D721Med (cell line): ENCODE results near the gene PTPRG.
A peak's percentile ranks its signal among the peaks of the same experiment; 100 is the strongest.

Source experiments
- DNase-seq: peaks from one replicate; pipeline ENCODE4 v3.0.0; 2011; ENCODE audit warnings: low spot score; ENCODE audit not compliant: insufficient read length
- FAIRE-seq: peaks from 2 replicates; lab custom pipeline; 2011; peaks lifted over from hg19 to GRCh38; lab: Jason Lieb, UNC
- TF ChIP-seq, protein P1 (sequence below): IDR thresholded peaks from 2 replicates; pipeline ENCODE4 v1.5.1; 2012; ENCODE audit warnings: mild to moderate bottlenecking, control low read depth; ENCODE audit not compliant: insufficient read depth; ENCODE audit errors: missing control alignments

Gene PTPRG

DNA sequence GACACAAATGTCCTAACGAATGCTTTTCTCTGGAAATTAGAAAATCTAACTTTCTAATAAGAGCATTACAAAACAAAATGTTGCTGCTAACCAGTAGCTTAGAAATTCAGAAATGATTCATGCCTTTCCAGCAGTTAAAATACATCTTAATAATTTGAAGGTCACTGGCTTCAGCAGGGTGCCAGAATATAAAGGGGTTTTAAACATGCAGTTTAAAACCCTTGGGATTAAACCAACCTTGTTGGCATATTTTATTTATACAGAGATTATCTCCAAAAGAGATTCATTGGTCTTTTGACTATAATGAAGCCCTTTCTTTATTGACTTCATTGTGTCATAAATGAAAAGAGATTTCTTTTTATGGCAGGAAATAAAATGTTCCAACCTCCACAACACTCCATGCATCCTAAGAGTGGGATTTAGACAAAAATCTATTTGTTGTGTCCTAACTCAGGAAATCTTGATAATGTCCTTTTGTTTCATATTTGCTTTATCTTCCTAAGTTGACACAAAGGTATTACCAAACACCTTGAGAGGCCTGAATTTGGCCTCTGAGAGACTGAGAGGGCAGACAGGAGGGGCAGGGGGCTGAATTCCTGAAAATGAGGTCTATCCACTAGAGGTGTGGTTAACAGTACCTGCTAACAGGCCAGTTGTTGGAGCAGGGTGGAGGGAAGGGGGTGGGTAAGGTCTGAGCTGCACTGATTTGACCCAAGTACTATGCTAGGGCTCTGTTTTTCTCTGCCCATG is 687.5 kb downstream of the PTPRG start:
- TF ChIP-seq, protein P1, sequence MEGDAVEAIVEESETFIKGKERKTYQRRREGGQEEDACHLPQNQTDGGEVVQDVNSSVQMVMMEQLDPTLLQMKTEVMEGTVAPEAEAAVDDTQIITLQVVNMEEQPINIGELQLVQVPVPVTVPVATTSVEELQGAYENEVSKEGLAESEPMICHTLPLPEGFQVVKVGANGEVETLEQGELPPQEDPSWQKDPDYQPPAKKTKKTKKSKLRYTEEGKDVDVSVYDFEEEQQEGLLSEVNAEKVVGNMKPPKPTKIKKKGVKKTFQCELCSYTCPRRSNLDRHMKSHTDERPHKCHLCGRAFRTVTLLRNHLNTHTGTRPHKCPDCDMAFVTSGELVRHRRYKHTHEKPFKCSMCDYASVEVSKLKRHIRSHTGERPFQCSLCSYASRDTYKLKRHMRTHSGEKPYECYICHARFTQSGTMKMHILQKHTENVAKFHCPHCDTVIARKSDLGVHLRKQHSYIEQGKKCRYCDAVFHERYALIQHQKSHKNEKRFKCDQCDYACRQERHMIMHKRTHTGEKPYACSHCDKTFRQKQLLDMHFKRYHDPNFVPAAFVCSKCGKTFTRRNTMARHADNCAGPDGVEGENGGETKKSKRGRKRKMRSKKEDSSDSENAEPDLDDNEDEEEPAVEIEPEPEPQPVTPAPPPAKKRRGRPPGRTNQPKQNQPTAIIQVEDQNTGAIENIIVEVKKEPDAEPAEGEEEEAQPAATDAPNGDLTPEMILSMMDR = no peak
- FAIRE-seq (no peak), DNase-seq (no peak)

- DNase-seq (no peak), FAIRE-seq (no peak)
- TF ChIP-seq, protein P1 = no peak
Measured at GRCh38 chr3:62249484-62249776, 688.1 kb downstream of the PTPRG start.

DNA sequence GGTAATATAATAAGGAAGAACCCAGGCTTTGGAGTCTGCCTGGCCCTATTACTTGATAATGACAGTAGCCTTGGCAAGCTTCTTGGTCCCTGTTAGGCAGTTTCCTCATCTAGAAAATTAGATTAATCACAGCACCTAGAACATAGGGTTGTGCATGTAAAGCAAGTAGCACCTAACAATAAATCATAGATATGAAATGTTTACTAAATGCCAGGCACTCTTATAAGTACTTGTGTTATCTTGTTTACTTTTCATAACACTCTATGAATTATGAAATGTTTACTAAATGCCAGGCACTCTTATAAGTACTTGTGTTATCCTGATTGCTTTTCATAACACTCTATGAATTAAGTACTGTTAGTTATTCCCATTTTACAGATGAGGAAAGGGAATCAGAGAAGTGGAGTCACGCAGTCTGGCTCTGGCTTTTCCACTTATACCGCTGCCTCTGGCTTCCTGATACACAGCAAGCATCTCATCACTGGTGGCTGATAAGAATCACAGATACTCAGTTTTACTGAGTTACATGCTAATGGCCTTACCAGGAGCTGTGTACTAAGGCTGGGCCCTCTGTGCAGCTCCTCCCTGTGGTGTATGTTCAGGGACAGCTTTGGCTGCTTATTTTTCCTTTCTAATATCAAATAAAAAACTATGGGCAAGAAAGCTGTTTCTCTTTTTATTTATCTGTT is 688.6 kb downstream of the PTPRG start:
- TF ChIP-seq, protein P1 = no peak
- no peak for FAIRE-seq
- DNase-seq = no peak

DNA sequence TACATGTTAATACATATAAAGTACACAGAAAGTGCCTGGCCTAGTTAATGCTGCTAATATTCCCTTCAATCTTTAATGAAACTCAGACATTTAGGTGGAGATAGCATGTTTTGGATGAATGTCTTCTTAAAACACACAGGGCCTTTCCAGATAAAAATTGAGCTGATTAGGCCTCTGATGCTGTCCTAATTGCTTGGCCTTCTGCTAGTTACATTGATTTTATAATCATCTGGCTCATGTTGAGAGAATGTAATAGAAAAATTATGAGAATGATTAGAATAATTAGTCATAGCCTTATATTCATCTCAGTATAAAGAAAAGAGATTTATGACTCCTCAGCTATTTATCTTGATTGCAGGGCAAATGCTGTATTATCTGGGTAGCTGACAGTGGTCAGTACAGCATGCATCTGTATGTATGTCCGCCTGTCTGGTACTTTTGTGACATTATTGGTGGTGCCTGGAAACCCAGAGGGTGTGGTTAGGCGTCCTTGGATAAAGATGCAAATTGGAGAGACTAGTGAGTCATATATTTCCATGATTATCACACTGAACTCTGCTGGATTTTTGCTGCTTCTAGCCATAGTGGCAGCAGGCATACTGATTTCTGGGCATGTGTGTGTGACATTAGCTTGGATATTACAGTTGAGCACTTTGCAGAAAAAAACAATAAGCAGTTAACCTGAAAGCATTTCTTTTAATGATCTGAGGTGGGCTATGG is 691.2 kb downstream of the PTPRG start:
- FAIRE-seq = no peak
- no peak for DNase-seq
- TF ChIP-seq, protein P1 = no peak

DNA sequence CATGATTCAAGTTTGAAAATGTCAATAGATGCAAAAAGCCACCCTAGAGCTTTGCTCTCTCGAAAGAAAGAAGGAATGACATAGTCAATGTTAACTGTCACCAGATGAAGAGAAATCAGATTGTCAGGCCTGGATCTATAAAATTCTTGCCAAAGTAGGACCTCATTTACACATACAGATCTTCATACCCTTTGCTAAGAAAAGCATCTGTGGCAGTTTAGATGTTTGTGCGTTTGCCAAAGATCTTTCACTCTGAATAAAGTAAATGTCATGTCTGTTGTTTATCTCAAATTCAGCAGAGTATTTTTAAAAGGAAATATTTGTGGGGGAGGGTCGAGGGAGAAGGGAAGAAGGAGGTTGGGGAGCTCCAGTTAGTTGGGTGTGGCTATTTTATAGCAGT is 692.6 kb downstream of the PTPRG start:
- peak; percentile 25 for FAIRE-seq
- TF ChIP-seq, protein P1 = no peak
- DNase-seq = no peak

DNA sequence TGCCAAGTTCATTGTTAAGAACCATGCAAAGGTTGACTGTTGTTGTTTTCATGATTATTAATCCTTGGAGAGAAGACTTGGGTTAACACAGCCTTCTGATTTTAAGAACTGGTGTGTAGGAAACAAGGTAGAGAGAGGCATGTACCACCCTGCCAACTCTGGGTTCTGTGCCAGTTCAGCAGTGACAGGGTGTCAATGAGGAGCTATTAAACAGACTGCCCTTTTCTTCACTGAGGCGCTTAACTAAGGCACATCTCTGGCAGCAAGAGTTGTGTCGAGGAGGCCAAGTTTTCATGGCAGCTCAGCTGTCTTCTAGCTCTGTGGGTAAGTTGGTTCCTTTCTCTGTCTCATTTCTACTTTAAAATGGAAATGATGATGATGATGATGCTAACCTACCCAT is 694.4 kb downstream of the PTPRG start:
- TF ChIP-seq, protein P1 = no peak
- FAIRE-seq = no peak
- no peak for DNase-seq
